Measurements from ENCODE around the gene GIPC3. TPM values are rescaled to one million over a fixed set of nuclear protein-coding genes. Genes with fewer than 3 reads are reported as not detected.

Gene GIPC3
- total RNA-seq, 5 donors from 2014 or later (not counting 1 experiment from before 2014, with no cell fraction given), result 1.5 to 4.3 (median 2.7) TPM

Other genes starting within 250 kb of the GIPC3 start
- 10 to 100 TPM; 27.1 to 41.7 (median 37.2) TPM for gene NFIC, start 218.9 kb upstream of the GIPC3 start, total RNA-seq
- 1 to 10 TPM in 1 of 5 donors, under 1 TPM in 3, not detected in 1; 0.33 to 1.3 (median 0.78) TPM for gene SMIM24, start 105.0 kb upstream of the GIPC3 start, total RNA-seq
- not detected for gene SMIM44, start 102.0 kb upstream of the GIPC3 start, total RNA-seq
- gene DOHH, start 84.8 kb upstream of the GIPC3 start, total RNA-seq, result 10 to 100 TPM in 3 of 5 donors, 1 to 10 TPM in 2; 5.0 to 12.3 (median 11.1) TPM
- 10 to 100 TPM; 74.0 to 85.6 (median 77.8) TPM for gene FZR1, start 79.2 kb upstream of the GIPC3 start, total RNA-seq
- gene TEKTIP1, start 46.3 kb upstream of the GIPC3 start, total RNA-seq, result 10 to 100 TPM in 3 of 5 donors, 1 to 10 TPM in 2; 7.7 to 12.4 (median 10.3) TPM
- gene MFSD12, start 27.9 kb upstream of the GIPC3 start, total RNA-seq, result 100 to 1,000 TPM in 3 of 5 donors, 10 to 100 TPM in 2; 81.2 to 147 (median 141) TPM
- gene HMG20B, start 12.5 kb upstream of the GIPC3 start, total RNA-seq, result 10 to 100 TPM; 38.0 to 81.6 (median 74.7) TPM
- gene TBXA2R, start 21.4 kb downstream of the GIPC3 start, total RNA-seq, result 10 to 100 TPM in 1 of 5 donors, 1 to 10 TPM in 4; 2.4 to 11.2 (median 7.1) TPM
- gene CACTIN, start 41.3 kb downstream of the GIPC3 start, total RNA-seq, result 10 to 100 TPM; 25.9 to 59.0 (median 55.8) TPM
- gene PIP5K1C, start 115.0 kb downstream of the GIPC3 start, total RNA-seq, result 10 to 100 TPM; 25.6 to 35.0 (median 32.1) TPM
- 10 to 100 TPM; 12.6 to 28.9 (median 19.4) TPM for gene TJP3, start 122.9 kb downstream of the GIPC3 start, total RNA-seq
- gene APBA3, start 176.2 kb downstream of the GIPC3 start, total RNA-seq, result 10 to 100 TPM; 57.3 to 99.0 (median 78.2) TPM
- gene MRPL54, start 177.2 kb downstream of the GIPC3 start, total RNA-seq, result 10 to 100 TPM; 46.9 to 77.8 (median 52.2) TPM
- gene RAX2, start 186.8 kb downstream of the GIPC3 start, total RNA-seq, result not detected
- 10 to 100 TPM in 4 of 5 donors, 1 to 10 TPM in 1; 9.2 to 41.4 (median 20.6) TPM for gene MATK, start 200.9 kb downstream of the GIPC3 start, total RNA-seq

Data from T-cell (primary cell).